ENCODE results near the gene ZCCHC9.
"Not testable (repeated sequence)": the region's sequence is repeated elsewhere in the genome, so short reads cannot be mapped to it uniquely, and the experiment has no call there.

The ZCCHC9 gene

GRCh38 chr5:81301271-81302015 is at the start of gene ZCCHC9:
ZCCHC9 (plus strand) TSS chr5:81301587; CDS start chr5:81304758, 3,171 bp downstream.
- DNase-seq, result peak; percentile 85 to 91

DNA sequence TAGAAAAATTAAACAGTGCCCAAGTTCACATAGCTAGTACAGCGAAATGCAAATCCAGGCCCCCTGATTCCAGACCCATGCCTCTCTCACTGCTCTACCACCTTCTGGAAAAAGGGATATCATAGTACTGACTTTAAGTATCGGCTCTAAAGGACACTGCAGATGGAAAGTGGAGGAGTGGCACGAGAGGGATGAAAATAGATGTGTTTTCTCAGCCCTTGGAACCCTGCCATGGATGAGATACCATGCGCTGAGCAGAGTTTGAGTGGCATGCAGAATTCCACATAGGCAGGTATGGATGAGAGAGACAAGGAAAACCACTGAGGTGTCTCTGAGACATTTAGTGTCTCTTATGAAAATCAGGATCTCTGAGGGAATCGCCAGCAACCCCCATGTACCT is 49.5 kb upstream of the ZCCHC9 start:
- no peak for DNase-seq

- no peak for DNase-seq
Observed at GRCh38 chr5:81252904-81253303, 48.5 kb upstream of the ZCCHC9 start.

DNA sequence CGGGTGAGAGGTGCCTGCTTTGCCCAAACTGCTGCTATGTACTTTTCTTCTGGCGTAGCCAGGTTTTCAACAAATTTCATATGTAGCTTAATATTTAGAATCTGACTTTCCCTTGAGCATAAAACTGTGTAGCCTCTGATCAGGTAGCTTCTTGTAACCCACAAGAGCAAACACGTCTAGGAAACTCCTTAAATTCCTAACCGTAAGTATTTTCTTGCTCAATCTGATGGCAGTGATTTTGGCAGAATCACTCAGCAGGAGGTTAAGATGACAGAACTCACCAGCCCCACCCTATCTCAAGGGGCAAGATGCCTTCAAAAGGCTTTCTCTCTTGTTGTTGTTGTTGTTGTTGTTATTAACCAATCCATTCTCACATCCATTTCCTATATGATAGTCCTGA is 47.5 kb upstream of the ZCCHC9 start:
- no peak for DNase-seq

- no peak for DNase-seq
Observed at GRCh38 chr5:81254886-81255559, 46.4 kb upstream of the ZCCHC9 start.

- no peak for DNase-seq
Observed at GRCh38 chr5:81256766-81257165, 44.6 kb upstream of the ZCCHC9 start.

GRCh38 chr5:81262796-81263195 is 38.6 kb upstream of the ZCCHC9 start:
- DNase-seq, result not testable (repeated sequence)

DNA sequence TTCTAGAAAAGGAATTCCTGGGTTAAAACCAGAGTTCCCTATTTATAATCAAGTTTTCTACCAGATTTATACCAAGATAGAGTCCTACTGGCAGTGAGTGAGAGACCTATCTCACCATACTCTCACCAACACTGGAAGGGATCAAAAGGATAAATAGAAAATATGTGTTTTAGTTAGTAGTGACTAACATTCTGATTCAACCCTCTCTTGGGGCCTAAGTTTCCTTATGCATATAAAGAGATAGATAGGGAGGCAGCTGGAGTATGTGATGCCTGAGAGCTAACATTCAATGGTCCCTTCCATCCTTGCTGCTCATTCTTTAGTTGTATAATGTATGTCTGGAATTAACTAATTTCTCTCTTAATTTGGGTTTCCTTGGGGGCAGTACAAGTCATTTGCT is 36.3 kb upstream of the ZCCHC9 start:
- DNase-seq, result no peak

DNA sequence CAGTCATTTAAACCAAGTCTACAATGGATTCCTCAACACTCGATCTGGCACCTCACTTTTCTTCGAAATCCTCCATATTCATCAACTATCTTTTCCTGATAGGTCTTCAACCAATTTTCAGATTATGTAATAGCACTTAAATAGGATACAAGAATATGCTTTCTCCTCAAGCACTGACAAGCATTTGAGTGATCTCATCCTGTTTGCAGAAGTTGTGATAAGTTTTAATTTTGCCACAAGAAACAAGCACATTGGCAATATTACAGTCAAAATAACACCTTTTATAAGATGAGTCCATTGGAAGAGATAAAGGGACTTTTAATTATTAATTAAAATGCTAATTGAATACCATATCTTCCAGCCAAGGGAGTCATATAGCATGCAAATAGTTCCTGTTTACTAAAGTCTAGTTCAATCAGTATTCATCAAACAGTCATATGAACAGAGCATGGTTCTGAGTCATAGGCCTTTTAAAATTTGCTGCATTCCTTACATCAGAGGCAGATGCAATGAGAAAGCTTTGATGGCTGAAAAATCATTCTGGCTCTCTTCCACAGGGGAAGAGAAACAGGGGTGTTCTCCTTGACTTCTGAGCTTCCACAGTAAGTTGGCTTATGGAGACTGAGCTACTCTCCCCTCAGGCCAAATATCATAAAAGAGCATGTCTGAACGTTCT is 32.7 kb upstream of the ZCCHC9 start:
- DNase-seq, result no peak

GRCh38 chr5:81269751-81270393 is 31.5 kb upstream of the ZCCHC9 start:
- DNase-seq, result no peak

GRCh38 chr5:81270394-81271027 is 30.9 kb upstream of the ZCCHC9 start:
- not testable (repeated sequence) for DNase-seq

DNA sequence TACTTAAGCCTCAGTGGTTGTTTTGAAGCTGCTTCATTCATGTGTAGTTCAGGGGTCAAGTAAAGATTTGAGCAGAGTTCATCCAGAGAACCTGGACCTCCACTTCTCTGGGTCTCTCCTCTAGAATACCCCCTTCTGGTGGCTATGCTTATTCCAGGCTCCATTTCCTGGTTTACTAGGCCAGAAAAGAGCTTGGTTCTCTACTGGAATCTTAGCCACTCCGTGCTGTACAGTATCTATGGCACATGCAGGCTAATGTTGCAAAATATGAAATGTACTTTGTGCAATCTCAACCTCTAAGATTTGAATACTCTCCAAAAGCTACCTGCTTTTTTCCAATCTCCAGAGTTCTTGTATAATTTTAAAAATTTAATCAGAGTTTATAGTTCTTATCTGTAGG is 17.4 kb upstream of the ZCCHC9 start:
- DNase-seq, result no peak

GRCh38 chr5:81286059-81286617 is 15.2 kb upstream of the ZCCHC9 start:
- no peak for DNase-seq

DNA sequence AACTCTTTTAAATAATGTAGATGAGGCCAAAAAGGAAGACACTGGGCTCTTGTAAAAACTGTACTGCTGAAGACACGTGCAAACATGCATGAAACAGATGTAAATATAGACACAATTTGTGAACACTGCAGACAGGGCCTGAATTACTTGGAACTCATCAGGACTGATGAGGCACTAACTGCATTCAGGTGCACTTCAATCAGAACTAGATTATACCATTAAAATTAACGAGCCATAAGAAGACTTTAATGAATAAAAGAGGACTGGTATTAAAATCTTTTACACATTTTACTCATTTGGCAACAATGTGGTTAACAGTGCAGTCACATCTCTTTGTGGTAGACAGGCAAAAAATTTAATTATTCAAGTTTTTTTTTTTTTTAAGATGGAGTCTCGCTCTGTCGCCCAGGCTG is 13.4 kb upstream of the ZCCHC9 start:
- DNase-seq, result no peak

DNA sequence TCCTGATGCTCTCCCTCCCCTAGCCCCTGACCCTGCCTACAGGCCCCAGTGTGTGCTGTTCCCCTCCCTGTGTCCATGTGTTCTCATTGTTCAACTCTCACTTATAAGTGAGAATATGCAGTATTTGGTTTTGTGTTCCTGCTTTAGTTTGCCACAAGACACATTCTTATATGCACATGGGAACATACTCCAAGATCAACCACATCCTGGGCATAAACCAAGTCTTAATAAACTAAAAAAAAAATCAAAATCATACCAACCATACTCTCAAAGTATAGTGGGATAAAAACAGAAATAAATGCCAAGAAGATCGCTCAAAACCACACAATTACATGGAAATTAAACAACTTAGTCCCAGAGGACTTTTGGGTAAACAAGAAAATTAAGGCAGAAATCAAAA is 11.2 kb upstream of the ZCCHC9 start:
- no peak for DNase-seq

- DNase-seq, result no peak
Observed at GRCh38 chr5:81292130-81292529, 9.3 kb upstream of the ZCCHC9 start.

GRCh38 chr5:81294021-81294420 is 7.4 kb upstream of the ZCCHC9 start:
- DNase-seq, result not testable (repeated sequence)

DNA sequence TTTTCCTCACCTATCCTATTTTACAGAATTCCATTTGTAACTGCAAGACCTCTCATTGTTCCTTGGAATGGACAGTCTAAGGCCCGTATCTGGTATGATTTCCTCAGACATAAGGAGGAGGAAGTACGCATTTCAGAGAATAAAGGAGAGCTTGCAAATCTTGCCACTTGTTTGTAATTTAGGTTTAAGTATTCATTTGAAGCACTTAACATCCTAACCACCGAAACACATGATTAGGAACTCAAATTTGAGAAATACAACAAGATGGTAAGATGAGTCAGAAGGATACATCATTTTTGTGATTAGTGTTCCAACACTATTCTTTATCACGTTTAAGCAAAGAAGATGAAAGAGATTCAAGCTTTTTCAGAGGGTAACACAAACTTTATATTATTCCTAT is 3.9 kb upstream of the ZCCHC9 start:
- DNase-seq, result no peak

DNA sequence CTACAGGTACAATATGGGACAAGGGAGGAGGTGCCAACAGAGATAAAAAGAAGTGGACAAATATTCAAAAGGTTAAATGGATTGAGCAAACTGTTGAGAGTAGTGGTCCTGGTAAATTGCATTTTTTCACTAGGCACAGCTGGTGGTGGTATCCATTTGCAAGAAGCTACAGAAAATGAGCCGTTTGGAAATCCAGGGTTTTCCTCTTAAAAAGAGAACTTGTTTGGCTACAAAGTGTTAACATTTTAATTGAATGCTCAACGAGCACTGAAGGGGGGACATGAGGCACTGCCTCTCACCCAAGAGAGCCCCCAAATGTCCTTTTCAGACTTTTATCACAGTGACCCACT is 491 bp upstream of the ZCCHC9 start:
- DNase-seq, result no peak

DNA sequence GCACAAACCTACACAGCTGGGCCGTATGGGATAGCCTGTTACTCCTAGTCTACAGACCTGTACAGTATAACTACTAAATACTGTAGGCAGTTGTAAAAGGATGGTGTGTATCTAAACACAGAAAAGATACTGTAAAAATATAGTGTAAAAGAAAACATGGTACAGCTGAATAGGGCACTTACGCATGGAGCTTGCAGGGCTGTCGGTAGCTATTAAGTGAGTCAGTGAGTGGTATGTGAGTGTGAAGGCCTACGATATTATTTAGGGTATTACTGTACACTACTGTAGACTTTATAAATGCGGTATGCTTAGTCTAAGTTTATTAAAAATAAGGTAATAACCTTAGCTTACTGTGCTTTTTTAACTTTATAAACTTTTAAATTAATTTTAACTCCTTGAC is 1.2 kb downstream of the ZCCHC9 start:
- DNase-seq, result no peak

DNA sequence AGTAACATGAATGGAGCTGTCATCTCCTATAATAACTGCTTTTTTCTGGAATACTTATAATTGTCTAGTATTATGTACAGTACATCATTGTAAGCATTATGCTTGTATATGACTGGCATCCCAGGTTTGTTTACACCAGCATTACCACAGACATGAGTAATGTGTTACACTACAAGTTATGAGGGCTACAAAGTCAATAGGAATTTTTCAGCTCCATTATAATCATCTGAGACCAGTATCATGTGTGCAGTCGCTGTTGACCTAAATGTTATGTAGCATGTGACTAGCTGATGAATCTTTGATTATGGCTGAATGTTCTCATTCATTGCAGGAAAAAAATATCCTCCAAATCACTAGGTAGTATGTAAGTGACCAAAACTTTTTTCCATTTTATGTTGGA is 2.2 kb downstream of the ZCCHC9 start:
- no peak for DNase-seq

DNA sequence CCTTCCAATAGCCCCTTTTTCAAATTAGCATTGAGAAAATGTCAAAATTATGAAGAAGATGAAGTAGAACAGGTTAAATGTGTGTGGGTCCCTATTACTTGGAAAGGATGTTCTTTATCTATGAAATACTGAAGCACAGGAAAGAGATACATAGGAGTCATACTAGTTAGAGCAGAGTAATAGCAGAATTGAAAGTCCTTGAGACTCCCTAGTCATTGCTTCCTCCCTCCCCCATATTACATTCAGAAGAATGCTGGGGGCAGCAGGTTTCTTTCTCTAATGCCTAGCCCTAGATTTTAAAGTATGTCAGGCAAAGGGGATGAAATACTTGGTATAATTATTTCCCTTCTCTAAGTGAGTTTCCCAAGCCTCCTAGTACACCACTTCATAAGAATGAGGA is 4.4 kb downstream of the ZCCHC9 start:
- no peak for DNase-seq

- DNase-seq, result no peak
Observed at GRCh38 chr5:81308836-81309235, 7.4 kb downstream of the ZCCHC9 start.
